Mammary epithelial cell (primary cell): ENCODE measurements around the gene GAL3ST2.

ENCODE experiments used
- EZH2 ChIP-seq: IDR thresholded peaks from 2 replicates; pipeline ENCODE4 v1.6.1; 2012; ENCODE audit warnings: low read length, inconsistent platforms, borderline replicate concordance
- TF ChIP-seq, protein P1 (sequence below), 2 donors: IDR thresholded peaks in 1 of 2; conservative IDR thresholded peaks in 1 of 2; 2 replicates each; pipeline ENCODE4 v1.5.1; 2011 to 2012; ENCODE audit warnings: inconsistent platforms in 2 of 2, low read length in 2 of 2, mild to moderate bottlenecking in 2 of 2, control low read depth in 1 of 2, low read depth in 1 of 2; ENCODE audit not compliant: insufficient read depth in 1 of 2; ENCODE audit errors: extremely low read depth in 1 of 2

- TF ChIP-seq, protein P1, sequence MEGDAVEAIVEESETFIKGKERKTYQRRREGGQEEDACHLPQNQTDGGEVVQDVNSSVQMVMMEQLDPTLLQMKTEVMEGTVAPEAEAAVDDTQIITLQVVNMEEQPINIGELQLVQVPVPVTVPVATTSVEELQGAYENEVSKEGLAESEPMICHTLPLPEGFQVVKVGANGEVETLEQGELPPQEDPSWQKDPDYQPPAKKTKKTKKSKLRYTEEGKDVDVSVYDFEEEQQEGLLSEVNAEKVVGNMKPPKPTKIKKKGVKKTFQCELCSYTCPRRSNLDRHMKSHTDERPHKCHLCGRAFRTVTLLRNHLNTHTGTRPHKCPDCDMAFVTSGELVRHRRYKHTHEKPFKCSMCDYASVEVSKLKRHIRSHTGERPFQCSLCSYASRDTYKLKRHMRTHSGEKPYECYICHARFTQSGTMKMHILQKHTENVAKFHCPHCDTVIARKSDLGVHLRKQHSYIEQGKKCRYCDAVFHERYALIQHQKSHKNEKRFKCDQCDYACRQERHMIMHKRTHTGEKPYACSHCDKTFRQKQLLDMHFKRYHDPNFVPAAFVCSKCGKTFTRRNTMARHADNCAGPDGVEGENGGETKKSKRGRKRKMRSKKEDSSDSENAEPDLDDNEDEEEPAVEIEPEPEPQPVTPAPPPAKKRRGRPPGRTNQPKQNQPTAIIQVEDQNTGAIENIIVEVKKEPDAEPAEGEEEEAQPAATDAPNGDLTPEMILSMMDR (conservative IDR thresholded peaks at IDR 0.05 in 1 of 2, IDR thresholded peaks at IDR 0.05 in 1 of 2; ENCODE audit: extremely low read depth in 1 of 2, insufficient read depth in 1 of 2, low read depth in 1 of 2, low read length in 2 of 2): no peak
- no peak for TF ChIP-seq EZH2
Measured at GRCh38 chr2:241753493-241753892, 23.1 kb upstream of the GAL3ST2 start.
